Dermis lymphatic vessel endothelial cell (primary cell): ENCODE data around the gene ACTL8. TPM values are rescaled to one million over a fixed set of nuclear protein-coding genes. Genes with fewer than 3 reads are reported as not detected.

Experiments
- total RNA-seq: library from RNA; depleted of rRNA; stranded (reverse); fragments of >200 nt; gene quantifications from 2 replicates; pipeline ENCODE4 v1.2.1, GENCODE V29; 2014

ACTL8 gene, protein sequence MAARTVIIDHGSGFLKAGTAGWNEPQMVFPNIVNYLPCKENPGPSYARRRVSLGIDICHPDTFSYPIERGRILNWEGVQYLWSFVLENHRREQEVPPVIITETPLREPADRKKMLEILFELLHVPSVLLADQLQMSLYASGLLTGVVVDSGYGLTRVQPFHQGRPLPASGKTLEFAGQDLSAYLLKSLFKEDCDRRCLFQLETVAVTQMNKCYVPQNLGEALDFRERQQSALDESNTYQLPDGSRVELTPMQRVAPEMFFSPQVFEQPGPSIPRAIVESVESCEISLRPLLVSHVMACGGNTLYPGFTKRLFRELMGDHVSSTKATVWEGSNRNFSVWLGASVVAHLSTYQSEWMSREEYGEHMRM
- total RNA-seq = not detected in 2 replicates

DNA sequence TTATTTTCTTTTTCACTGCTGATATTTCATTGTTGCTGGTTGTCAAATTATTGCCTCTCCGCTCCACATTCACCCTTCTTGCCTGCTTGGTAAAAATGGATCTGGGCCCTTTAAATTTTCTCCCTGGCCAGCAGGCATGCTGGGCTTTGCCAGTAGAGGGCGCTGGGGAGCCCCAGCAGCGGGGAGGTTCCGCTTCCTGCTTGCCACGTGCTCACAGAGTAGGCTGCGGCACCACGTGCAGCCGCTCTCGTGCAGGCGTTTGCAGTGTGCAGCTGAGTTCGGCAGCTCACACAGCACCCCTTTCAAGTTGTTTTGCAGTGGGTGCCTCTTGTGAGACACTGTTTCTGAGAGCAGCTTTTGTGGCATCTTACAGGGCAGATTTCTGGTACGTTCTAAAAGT is at the start of gene ACTL8:
Gene ACTL8 (plus strand): TSS at position 214 of the 400 bp plus-strand sequence. CDS start 67,676 bp downstream, outside the sequence.

Other genes starting within 250 kb of the ACTL8 start
- 0.69 and 0.76 TPM in 2 replicates for gene ARHGEF10L, start 215.6 kb upstream of the ACTL8 start, total RNA-seq